RWPE1 (cell line): ENCODE data around the gene RIOK3.

ENCODE experiments used
- CTCF ChIA-PET: fragments of 350-600 bp; sonication (Branson Sonifier 250); formaldehyde crosslinking; extraction: SDS; loops from one replicate; lab custom pipeline; 2021; lab: Yijun Ruan, JAX
- POLR2A ChIA-PET: fragments of 400-600 bp; formaldehyde crosslinking; extraction: SDS; loops from one replicate; lab custom pipeline; 2020; ENCODE audit warnings: antibody characterized with exemption; ENCODE audit not compliant: low non-redundant PET; lab: Yijun Ruan, JAX
- DNase-seq: peaks from one replicate; pipeline ENCODE4 v3.0.0; 2012; ENCODE audit warnings: low spot score
- H3K27ac ChIP-seq: fragments of 450-650 bp; 2 replicates; pipeline ENCODE4 v1.5.1; 2017
- CTCF ChIP-seq: fragments of 450-650 bp; conservative IDR thresholded peaks from 2 replicates; pipeline ENCODE4 v1.5.1; 2017; ENCODE audit warnings: low read depth, mild to moderate bottlenecking

RIOK3 gene

GRCh38 chr18:23470620-23471387 is 17.7 kb downstream of the RIOK3 start:
- ChIA-PET POLR2A (no interaction called here), CTCF (no interaction called here)
- H3K27ac ChIP-seq = no peak overlapping the region
- no peak for DNase-seq
- TF ChIP-seq CTCF = no peak

GRCh38 chr18:23471486-23471885 is 18.4 kb downstream of the RIOK3 start:
- ChIA-PET CTCF (no interaction called here), POLR2A (no interaction called here)
- no peak for DNase-seq
- TF ChIP-seq CTCF = no peak
- peak overlapping the region; percentile 20; the same call in 1 of the 2 replicates for H3K27ac ChIP-seq

GRCh38 chr18:23479829-23480505 is 26.9 kb downstream of the RIOK3 start:
- ChIA-PET POLR2A (no interaction called here), CTCF (interaction anchor here (0.6 kb wide), 1 partner anchor 83 kb away, joined by 3 read pairs; no protein-coding TSS in a partner anchor)
- no peak overlapping the region for H3K27ac ChIP-seq
- no peak for DNase-seq
- no peak for TF ChIP-seq CTCF

GRCh38 chr18:23484561-23485182 is 31.6 kb downstream of the RIOK3 start:
- H3K27ac ChIP-seq = 0 out of 2 replicates have a peak overlapping the region, but pooled peaks have one; percentile 29
- no peak for DNase-seq
- CTCF ChIA-PET = no interaction called here
- POLR2A ChIA-PET = no interaction called here
- no peak for TF ChIP-seq CTCF

GRCh38 chr18:23485386-23485785 is 32.3 kb downstream of the RIOK3 start:
- POLR2A ChIA-PET = no interaction called here
- CTCF ChIA-PET = no interaction called here
- DNase-seq = no peak
- peak overlapping the region; percentile 51 for H3K27ac ChIP-seq
- no peak for TF ChIP-seq CTCF
